ENCODE results near the gene RABL6.
A peak's percentile ranks its signal among the peaks of the same experiment; 100 is the strongest.
"Not testable (repeated sequence)": the region's sequence is repeated elsewhere in the genome, so short reads cannot be mapped to it uniquely, and the experiment has no call there.

Gene RABL6

DNA sequence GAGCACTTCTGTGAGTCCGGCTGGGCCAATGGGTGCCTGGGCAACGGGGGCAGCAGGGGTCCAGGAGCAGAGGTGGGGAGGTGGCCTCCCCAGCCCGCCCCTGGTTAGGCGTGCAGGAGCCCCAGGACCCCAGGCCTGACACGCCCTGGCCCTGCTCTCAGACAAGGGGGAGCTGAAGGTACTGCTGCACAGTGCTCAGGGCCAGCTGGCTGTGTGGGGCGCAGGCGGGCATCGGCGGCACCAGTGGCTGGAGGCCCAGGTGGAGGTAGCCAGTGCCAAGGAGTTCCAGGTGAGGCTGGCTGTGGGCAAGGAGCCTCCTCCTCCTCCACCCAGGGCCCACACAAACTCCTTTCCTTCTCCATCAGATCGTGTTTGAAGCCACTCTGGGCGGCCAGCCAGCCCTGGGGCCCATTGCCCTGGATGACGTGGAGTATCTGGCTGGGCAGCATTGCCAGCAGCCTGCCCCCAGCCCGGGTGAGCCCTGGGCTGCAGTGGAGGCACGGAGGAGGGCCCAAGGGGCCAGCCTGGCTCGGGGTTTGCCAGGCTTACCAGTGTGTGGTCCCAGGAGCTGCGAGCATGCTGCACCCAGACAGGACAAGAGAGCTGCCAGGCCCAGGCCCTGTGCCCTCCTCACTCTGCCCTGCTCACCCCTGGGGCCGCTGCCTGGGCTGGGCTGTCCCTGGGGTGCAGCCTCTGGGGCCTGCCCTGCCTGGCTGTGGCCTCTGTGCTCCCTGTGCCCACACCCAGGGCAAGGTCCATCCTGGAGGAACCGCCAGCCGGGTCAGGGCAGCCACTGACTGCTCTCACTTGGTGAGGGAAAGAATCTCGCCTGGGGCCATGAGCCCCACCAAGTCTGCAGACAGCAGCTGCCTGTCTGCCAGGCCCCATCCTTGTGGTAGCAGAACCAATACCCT, 51.4 kb downstream of the RABL6 start:
- no peak for DNase-seq

DNA sequence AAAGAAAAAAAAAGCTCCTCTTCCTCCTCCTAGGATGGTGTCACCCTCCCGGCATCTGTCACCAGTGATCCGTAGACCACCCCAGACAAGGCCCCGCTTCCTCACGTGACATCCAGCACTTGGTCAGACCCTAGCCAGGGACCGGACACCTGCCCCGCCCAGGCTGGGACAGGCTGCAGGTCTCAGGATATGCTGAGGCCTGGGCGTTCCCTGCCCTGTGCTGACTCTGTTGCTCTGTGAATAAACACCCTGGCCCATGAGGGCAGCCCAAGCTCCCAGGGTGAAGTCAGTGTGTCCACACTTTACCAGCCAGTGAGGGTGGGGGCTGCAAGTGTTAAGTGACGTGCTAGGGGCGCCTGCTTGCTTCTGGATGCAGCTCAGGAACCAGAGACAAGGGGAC, 52.8 kb downstream of the RABL6 start:
- no peak for DNase-seq

DNA sequence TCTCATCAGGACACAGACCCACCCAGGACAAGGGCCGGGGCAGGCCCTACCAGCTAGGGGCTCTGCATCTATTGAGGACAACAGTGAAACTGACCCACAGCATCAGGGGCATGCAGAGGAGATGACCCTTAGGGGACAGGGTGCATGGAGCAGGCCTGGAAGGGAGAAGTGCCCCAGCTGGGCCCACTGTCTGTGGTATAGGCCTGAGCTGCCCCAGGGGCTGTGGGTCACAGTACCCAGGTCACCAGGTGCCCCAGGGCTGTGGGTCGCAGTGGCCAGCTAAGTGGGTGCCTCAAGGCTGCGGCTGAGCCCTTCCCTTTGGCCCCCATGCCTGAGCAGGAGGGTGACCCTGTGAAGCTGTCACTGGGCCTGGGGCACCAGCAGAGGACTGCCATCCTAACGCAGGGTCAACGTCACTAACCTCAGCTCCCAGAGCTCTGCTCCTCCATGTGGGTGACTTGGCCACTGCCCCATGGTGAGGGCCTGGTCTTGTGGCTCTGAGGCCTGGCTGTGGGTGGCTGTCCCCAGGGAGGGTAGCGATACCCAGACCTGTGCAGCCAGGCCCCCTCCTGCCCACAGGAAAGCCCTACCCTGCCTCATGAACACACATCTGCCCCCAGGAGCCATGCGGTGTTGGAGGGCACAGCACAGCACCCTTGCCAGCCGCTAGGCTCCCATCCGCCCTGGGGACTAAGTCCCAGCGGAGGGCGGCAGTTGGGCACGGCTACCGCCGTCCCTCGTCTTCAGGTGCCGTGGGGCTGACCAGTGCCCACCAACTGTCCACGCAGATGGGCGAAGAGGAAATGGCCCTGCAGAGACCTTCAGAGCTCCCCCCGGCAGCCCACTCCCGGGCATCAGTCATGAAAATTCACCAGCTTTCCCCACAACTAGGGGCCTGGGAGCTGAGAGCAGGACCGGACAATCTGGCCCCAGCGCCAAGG, 53.5 kb downstream of the RABL6 start:
- DNase-seq = no peak

DNA sequence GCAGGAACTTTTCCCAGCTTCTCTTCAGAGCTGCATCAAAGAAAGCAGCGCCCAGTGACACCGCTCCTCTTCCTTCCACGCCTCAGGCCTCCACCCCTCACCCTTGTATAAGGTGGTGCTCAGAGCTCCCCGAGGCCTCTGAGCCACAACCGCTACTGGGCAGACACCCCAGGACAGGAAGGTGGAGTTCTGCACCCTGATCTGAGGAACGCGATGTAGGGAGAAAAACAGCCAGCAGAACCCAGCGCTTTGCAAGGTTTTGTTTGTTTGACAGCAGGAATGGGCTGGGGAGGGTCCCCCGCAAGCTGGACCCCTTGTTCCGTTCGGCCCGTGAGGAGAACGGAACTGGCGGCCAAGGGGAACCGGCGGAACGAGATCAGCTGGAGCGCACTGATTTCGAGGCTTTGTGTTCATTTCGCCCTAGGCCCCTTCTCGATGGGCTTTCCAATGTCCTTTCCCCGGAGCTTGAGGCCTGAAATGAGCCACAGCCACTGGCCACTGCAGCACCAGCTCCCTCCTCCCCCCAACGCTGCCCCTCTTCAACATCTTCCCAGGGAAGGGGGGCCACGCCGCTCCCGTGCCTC, 54.2 kb downstream of the RABL6 start:
- no peak for DNase-seq

DNA sequence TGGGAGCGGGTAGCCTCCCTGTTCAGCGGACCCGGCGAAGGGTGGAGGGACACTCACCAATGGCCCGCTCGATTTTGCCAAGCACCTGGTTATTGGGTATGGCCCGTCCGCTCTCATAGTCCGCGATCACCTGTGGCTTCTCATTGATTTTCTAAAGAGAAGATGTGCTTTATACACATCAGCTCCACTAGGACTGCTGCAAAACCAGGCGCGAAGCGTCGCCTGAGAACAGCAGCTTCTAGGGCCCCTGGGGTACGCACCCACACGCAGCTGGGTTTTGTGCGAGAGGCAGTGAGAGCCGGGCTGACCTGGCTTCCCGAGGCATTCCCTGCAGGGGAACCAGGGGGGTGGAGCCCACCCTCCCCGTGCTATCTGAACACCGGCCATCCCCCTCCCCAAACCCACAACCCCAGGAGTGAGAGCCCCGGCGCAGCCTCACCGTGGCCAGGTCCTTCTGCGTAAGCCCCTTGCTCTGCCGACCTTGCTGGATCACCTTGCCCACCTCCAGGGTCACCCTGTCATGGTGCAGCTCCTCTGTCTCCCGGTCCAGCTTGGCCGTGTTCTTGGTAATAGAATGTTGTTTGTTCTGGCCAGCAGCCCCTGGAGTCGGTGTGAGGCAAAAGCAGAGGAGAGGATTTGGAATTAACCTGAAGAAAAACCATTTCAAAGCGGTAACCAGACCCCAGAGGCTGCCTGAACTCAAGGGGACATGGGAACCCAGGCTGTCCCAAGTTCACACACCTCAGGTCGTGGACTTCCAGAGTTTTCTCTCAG, 55.3 kb downstream of the RABL6 start:
- DNase-seq = no peak

DNA sequence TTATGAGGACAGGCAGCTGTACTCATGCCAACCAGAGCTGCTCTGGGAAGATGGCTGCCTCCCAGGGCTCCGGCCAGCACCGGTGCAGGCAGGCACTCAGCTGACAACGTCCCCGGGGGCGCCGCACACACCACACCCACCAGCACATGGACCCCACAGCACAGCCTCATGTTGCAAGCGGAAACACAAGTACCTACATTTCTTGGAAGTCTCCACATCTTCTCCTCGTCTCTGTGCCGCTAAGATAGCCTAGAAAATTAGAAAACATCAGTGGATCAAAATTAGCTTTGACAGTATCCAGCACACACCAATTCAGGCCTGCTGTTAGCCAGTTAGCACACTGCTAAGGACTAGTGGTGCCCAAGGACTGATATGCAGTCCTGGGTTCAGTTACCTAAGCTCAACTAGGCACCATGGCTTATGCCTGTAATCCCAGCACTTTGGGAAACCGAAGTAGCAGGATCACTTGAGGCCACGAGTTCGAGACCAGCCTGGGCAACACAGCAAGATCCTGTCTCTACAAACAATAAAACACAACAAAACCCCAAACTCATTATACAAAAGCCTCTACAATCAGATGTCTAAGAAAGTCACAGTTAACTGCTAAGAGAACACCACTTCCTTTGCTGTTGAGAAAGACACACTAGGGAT, 56.0 kb downstream of the RABL6 start:
- DNase-seq = no peak

DNA sequence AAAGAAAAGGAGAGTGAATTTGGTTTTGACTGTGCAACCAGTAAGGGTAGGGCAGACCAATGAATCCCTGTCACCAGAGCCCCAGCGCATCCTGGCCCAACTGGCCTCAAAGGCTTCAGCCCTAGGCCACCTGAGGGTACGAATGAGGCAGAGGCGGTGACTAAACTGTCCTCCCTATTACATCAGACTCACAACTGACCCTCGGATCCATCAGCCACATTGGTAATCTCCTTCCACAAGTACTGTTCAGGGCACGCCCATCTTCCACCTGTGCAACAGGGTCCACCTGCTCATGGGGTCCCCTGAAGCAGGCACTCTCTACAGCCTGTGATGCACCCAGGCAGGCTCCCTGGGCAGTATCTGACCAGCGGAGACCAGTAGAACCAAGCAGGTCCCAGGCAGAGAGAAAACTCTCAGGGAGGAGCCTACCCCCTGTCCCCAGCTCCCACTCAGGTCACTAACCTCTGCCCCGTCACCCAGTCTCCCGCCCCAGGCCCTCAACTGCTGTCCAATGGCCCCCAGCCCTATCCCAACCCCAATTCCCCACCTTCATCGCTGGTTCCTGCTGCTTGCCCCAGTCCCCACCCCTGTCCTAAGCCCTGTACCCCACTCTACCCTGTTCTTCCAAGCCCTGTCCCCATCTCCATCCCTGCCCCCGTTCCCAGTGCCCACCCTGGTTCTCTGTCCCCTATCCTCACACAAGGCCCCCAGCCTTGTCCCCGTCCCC, 57.5 kb downstream of the RABL6 start:
- no peak for DNase-seq

DNA sequence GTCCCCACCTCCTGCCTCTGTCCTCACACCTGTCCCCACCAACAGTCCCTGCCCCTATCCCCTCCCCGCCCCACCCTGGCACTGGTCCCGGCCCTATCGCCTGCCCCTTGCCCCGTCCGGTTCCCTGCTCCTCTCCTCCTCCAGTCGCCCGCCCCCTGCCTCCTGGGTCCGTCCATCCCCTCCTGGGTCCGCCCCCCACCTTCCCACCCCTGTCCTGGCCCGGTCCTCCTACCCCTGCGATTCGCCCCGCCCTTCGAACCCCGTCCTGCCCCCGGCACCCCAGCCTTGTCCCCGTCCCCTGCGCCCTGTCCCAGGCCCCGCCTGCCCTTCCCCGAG, 58.0 kb downstream of the RABL6 start:
- DNase-seq = no peak

DNA sequence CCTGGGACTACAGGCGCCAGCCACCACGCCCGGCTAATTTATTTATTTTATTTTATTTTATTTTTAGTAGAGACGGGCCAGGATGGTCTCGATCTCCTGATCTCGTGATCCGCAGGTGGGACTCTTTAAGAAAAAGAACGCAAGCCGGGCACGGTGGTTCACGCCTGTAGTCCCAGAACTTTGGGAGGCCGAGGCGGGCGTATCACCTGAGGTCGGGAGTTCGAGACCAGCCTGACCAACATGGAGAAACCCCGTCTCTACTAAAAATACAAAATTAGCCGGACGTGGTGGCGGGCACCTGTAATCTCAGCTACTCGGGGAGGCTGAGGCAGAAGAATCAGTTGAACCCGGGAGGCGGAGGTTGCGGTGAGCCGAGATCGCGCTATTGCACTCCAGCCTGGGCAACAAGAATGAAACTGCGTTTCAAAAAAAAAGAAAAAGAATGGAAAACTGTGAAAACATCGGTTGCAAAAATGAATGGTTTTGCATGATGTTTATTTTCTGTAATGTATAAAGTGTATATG, 59.2 kb downstream of the RABL6 start:
- DNase-seq = not testable (repeated sequence)

DNA sequence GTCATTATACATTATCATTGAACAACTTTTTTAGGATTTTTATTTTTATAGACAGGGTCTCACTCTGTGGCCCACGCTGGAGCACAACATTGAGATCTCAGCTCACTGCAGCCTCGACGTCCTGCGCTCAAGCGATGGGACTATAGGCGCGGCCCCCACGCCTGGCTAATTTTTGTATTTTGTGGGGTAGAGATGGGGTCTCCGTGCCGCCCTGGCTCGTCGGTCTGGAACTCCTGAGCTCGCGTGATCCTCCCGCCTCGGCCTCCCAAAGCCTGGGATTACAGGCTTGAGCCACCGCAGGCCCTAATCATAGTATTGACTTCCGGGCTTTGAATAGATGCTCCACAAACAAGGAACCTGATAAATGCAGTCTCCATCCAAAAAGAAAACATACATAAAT, 59.7 kb downstream of the RABL6 start:
- no peak for DNase-seq

DNA sequence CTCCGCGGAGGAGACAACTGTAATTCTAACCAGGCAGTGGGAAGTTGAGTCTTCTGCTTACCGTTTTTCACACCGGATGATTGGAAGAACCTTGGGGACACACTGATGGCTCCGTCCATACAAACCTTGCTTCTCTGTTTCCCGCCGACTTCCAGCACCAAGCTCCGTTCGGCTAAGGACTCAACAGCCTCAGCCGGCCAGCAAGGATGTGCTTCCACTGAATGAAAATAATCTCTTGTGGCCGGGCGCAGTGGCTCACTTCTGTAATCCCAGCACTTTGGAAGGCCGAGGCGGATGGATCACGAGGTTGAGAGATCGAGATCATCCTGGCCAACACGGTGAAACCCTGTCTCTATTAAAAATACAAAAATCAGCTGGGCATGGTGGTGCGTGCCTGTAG, 60.2 kb downstream of the RABL6 start:
- no peak for DNase-seq

DNA sequence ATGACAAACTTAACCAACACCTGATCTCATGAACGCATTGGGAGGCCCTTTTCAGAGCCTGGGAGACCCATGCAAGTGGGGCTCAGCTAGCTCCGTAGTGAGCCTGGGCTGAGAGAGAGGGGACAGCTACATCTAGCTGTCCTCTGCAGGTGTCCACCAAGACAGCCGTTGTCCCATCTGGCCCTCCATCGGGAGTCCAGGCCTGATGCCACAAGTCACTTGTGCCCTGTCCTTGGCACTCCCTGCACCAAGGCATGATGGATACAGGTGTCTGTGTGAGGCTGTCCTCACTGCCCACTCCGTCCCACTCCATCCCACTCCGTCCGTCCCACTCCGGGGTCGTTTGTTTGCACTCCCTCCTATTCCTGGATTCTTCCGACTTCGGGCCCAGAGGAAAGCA, 60.9 kb downstream of the RABL6 start:
- DNase-seq = no peak

DNA sequence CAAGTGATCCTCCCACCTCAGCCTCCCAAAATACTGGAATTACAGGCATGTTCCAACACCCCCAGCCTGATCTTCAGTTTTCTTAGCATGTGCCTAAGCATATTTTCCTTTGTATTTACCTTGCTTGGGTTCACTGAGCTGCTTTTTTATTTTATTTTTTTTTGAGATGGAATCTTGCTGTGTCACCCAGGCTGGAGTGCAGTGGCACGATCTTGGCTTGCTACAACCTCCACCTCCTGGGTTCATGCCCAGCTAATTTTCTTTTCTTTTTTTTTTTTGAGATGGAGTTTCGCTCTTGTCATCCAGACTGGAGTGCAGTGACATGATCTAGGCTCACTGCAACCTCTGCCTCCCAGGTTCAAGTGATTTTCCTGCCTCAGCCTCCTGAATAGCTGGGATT, 61.9 kb downstream of the RABL6 start:
- DNase-seq = not testable (repeated sequence)

DNA sequence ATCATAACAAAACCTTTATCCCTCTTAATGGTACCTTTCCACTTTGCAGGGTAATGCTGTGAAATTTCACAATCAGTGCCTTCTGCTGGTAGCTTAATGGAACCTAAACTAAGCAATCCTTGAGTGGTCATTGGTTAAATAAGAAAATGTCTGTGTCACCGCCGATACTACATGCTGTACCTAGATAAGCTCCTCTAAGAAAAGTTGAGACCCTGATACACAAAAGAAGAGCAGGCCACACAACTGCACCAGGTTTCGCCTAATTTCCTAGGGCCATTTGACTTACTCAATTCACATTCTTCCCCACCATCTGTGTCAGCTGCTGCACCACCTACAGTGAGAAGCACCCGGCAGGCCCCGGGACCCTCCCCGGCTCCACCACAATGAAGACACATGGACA, 67.4 kb downstream of the RABL6 start:
- DNase-seq = no peak

DNA sequence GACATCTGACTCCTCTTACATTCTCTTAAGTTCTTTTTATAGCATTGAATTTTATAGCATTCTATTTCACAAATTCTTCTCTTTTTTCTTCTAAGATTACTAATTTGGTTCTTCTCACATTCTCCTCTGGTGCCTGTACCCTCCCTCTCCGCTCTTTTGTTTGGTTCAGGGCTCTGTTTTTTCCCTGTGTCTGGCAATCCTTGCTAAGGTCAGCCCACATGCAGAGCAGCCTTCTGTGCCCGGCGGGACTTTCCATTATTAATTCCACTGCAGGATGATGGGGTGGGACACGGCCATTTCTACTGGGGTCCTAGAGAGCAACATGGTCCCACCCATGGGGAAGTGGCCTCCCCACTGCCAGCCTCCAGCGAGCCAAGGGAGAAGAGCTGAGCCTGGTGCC, 68.7 kb downstream of the RABL6 start:
- DNase-seq = no peak

DNA sequence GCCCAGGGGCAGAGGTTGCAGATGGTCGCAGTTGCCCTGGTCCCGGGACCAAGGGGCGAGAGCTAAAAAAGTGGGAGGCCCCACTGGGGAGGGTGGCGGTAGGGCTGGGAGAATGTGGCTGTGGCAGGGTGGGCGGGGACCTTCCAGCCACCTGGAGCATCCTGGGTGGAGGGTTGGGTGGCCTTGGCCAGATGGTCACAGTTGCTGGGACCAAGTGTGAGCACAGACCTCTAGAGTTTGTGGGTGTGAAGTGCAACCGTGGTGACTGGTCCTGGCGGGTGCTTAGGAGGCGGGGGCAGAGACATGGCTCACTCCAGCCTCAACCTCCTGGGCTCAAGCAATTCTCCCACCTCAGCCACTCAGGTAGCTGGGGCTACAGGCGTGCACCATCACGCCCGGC, 72.9 kb downstream of the RABL6 start:
- DNase-seq = no peak

DNA sequence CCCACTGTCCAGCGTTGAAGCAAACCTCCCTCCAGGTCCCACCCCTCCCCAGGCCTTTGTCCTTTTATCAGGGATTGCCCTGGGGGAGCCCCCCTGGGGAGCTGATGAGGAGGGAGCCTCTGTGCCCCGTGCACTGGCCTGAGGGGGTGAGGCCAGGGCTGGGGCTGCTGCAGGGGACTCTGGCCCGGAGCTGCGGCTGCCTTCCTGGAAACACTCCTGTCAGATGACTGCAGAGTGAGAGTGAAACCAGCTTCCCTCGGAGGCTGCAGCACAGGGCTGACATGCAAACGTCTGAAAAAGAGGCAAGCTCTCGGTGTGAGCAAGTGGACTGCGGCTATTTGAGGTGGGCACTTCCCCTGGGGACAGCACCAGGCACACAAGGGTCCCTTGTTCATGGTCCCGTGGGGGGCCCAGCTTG, 74.0 kb downstream of the RABL6 start:
- peak in 1 of 2 donors; percentile 29 for DNase-seq

DNA sequence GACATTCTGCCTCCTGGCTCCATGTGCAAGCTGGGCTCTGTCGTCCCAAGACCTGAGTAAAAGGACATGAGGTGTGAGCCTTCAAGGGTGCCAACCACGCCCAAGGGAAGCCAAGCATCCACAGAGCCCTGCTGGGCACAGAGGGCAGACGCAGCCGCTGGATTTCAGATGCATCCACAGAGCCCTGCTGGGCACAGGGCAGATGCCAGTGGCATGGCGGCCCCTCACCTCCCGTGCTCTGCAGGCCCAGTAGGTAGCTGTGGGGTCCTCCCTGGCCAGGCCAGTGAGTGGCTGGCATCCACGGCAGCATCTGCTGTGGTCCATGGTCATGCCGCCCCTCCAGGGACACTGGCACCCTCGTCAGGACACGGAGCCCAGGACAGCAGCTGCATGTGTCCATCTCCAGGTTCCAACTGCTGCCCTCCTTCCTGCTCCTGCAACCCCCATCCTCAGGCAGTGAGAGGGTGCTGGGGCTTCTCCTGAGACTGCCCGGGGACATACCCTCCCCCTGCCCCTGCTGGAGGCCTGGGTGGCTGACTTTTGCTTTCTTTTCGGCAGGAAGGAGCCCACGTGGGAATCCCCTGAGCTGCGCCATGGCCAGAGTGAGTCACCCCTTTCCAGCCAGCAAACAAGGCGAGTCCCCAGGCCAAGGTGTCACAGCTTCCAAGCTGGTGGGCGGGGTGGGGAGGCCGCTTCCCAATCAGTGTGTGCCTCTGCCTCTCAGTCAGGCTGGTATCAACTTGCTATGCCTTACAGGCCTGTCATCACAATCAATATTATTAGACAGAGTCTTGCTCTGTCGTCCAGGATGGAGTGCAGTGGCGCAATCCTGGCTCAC, 74.6 kb downstream of the RABL6 start:
- peak; percentile 86 to 90 for DNase-seq

DNA sequence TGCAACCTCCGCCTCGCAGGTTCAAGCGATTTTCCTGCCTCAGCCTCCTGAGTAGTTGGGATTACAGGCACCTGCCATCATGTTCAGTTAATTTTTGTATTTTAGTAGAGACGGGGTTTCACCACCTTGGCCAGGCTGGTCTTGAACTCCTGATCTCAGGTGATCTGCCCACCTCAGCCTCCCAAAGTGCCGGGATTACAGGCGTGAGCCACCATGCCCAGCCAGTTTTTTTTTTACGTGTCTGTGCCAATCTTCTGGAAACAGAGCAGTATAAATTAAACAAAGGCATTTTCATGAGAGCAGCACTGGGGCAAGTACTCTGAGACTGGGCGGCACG, 75.2 kb downstream of the RABL6 start:
- not testable (repeated sequence) for DNase-seq

DNA sequence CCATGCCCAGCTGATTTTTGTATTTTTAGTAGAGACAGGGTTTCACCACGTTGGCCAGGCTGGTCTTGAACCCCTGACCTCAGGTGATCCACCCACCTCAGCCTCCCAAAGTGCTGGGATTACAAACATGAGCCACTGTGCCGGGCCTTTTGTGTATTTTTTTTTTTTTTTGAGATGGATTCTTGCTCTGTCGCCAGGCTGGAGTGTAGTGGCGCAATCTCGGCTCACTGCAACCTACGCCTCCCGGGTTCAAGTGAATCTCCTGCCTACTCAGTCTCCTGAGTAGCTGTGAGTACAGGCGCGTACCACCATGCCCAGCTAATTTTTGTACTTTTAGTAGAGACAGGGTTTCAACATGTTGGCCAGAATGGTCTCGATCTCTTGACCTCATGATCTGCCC, 75.9 kb downstream of the RABL6 start:
- DNase-seq = not testable (repeated sequence)

Data from CD4-positive, alpha-beta T cell treated with Interleukin-1 beta for 1 hour (primary cell).